Midbrain (tissue), 1 donor: ENCODE measurements around the gene DARS2.
A peak's percentile ranks its signal among the peaks of the same experiment; 100 is the strongest.
"Not testable (repeated sequence)": the region's sequence is repeated elsewhere in the genome, so short reads cannot be mapped to it uniquely, and the experiment has no call there.

Source experiments
- DNase-seq: peaks from one replicate; lab custom pipeline; 2025; lab: John Stamatoyannopoulos, UW

Gene DARS2, protein sequence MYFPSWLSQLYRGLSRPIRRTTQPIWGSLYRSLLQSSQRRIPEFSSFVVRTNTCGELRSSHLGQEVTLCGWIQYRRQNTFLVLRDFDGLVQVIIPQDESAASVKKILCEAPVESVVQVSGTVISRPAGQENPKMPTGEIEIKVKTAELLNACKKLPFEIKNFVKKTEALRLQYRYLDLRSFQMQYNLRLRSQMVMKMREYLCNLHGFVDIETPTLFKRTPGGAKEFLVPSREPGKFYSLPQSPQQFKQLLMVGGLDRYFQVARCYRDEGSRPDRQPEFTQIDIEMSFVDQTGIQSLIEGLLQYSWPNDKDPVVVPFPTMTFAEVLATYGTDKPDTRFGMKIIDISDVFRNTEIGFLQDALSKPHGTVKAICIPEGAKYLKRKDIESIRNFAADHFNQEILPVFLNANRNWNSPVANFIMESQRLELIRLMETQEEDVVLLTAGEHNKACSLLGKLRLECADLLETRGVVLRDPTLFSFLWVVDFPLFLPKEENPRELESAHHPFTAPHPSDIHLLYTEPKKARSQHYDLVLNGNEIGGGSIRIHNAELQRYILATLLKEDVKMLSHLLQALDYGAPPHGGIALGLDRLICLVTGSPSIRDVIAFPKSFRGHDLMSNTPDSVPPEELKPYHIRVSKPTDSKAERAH

DNA sequence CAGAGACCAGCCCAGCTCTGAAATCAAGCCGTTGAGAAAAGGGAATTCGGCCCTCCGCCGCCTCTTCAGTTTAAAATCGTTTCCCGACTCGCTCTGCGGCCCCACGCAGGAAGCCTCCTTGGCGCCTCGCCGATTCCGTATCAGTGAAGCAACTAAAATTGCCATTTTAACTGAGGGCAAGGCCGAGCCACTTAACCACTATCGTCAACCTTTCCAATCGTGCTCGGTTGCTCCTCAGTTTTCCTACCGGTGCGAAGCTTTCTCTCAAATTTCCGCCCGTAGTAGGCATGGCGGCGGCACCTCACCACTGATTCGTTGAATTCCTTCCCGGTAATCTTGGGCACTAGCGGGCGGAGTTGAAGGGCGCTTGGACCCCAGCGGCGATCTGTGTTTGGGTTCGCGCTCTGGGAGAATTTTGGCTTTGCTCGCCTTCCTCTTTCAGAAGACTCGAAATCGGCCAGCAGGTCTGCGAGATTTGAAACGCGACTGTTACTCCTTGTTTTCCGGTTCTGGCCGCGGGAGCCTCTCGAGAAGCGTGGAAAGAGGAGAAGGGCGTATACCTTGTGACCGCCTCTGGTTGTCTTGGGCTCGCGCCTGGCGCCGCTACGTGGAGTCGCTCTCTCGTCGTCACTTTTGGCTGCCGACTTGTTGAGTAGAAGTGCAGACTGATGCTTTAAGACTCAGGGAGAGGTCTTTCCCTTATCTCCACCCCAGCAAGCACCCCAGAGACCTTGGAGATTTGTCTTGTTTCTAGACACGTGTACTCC, at the start of gene DARS2, which contains the start of gene CENPL:
TSS of gene DARS2 (plus strand) at position 359 of the 767 bp plus-strand sequence. CDS start 557 bp downstream, outside the sequence.
TSS of gene CENPL (minus strand) at position 569 of the 767 bp plus-strand sequence. CDS start 13,584 bp downstream, outside the sequence.
- peak; percentile 98 for DNase-seq

DNA sequence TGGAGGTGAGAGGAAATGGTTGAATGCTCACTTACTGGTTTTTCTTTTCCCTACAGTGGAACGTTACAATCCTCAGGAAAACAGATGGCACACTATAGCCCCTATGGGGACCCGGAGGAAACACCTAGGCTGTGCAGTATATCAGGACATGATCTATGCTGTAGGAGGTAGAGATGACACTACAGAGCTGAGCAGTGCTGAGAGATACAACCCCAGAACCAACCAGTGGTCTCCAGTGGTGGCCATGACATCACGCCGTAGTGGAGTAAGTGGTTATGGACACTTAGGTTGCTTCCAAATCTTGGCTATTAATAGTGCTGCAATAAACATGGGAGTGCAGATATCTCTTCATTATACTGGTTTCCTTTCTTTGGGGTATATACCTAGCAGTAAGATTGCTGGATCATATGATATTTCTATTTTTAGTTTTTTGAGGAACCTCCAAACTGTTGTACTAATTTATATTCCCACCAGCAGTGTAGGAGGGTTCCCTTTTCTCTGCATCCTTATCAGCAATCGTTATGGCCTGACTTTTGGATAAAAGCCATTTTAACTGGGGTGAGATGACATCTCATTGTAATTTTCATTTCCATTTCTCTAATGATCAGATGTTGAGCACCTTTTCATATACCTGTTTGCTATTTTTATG, 48.8 kb upstream of the DARS2 start:
- DNase-seq = no peak

DNA sequence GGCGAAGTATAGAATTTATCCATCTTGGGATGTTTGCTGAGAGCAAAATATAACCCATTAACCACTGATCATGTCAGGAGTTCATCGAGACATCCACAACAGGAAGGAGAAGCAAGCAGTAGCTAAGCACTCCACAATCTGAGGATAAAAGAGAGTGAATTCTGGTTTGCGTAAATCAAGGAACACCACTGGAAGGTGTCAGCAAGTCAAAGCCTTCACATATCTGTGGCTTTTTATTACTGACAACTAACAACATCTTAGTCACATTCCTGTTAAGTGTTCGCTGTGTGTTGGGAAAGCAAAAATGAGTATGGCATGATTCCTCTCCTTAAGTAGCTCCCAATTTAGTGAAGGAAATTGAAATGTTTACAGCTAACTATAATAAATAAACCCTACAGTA, 44.5 kb upstream of the DARS2 start:
- no peak for DNase-seq

DNA sequence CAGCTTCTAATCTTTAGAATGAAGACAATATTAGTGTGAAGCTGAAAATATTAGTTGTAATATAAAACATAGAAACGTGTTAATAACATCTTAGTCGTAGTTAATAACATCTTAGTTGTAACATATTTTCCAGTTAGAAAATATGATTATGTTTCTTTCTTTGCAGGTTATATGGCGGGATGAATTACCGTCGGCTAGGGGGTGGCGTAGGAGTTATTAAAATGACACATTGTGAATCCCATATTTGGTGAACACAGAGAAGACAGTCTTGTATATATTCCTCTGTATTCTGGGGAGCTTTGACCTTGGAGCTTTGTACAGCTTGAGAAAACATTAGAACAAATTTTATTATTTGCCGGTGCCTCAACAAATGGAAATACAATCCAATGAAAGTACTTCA, 39.5 kb upstream of the DARS2 start:
- no peak for DNase-seq

DNA sequence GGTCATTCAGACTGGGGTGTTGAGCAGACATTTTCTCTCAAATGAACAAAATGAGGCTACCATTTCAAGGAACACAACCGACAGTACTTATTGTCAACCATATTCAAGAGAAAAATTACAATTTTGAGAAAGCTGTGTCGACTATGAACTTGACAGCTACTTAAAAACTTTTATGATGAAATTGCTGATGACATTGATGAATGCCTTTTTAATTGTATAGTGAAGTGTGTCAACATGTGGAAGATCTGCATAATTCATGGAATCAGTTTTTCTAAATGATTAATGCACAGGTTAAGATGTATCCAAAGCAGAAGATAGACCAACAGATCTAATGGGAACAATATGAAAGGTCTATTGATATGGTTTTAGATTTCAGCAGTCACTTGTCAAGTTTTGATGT, 34.6 kb upstream of the DARS2 start:
- no peak for DNase-seq

DNA sequence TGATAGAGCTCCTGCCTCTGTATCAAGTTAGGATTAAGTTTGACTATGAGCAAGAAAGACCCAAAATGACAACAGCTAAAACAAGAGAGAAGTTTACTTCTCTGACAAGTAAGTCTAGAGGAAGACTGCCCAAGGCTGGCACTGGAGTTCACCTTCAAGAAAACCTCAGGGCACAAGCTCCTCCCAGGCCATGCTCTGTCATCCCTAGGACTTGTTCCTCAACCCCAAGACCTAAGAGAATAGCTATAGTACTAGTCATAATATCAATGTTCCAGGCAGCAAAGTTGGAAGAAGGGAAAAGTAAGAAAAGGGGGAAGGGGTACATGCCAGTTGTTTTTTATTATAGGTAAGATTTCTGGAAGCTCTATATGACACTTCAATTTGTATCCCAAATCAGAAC, 26.4 kb upstream of the DARS2 start:
- DNase-seq = no peak

DNA sequence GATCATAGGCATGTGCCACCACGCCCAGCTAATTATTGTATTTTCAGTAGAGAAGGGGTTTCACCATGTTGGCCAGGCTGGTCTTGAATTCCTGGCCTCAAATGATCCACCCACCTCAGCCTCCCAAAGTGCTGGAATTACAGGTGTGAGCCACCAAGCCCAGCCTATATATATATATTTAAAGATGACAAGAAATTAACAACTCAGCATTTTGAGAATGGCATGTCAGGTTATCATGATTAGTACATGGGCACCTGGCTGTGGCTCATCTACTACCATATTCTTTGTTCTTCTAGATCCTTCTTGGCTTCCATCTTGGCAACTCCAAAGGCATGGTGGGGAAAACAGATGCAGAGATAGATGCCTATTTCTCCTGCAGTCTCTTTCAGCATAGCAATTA, 24.5 kb upstream of the DARS2 start:
- DNase-seq = not testable (repeated sequence)

DNA sequence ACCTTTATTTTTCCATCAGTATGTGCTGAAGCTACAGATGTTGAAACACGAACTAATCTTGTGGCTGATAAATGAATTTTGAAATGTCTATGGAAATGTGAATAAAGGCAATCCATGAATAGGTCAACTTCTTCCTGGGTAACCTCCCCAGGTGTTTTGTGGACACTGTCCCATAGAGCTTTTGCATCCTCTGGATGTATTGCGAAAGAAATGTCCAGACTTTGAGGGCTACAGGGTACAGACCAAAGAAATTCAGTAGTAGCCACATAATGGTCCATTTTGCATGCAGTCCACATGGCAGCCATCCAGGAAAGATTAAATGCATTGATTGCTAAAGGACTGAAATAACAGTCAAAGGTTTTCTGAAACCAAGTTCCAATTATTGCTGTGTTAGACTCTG, 21.5 kb upstream of the DARS2 start:
- no peak for DNase-seq

DNA sequence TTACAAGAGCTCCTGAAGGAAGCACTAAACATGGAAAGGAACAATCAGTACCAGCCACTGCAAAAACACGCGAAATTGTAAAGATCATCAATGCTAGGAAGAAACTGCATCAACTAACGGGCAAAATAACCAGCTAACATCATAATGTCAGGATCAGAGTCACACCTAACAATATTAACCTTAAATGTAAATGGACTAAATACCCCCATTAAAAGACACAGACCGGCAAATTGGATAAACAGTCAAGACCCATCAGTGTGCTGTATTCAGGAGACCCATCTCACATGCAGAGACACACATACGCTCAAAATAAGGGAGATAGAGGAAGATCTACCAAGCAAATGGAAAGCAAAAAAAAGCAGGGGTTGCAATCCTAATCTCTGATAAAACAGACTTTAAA, 10.8 kb upstream of the DARS2 start:
- DNase-seq = not testable (repeated sequence)

DNA sequence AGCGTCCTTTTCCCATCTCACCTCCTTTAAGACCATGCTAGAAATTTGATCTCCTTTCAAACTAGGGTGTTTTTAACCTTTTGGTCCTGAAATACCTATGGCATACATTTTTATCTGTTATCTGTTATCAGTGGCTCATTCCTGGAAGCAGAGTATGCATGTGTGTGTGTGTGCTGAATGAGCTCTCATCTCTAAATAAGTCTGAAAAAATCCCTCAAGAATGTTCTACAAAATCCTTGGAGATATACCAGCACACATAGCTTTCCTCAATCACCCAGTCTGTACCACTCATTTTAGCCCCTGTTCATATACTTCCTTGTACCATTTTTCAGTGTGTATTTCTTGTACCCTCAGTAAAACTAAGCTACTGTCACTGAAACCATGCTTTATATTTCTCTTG, 6.0 kb upstream of the DARS2 start:
- no peak for DNase-seq

DNA sequence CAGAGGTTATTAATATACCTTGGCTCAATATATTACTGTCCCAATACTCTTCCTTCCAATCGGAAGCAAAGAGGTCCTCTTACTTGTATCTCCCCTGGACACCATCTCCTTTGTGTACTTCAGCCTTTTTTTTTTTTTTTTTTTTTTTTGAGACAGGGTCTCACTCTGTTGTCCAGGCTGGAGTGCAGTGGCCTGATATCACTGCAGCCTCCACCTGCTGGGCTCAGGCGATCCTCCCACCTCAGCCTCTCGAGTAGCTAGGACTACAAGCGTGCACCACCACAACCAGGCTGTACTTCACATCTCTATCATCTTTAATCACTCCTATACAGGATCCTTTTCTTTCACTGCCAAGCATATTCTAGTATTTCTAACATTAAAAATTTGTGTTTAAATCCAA, 2.8 kb upstream of the DARS2 start:
- no peak for DNase-seq

DNA sequence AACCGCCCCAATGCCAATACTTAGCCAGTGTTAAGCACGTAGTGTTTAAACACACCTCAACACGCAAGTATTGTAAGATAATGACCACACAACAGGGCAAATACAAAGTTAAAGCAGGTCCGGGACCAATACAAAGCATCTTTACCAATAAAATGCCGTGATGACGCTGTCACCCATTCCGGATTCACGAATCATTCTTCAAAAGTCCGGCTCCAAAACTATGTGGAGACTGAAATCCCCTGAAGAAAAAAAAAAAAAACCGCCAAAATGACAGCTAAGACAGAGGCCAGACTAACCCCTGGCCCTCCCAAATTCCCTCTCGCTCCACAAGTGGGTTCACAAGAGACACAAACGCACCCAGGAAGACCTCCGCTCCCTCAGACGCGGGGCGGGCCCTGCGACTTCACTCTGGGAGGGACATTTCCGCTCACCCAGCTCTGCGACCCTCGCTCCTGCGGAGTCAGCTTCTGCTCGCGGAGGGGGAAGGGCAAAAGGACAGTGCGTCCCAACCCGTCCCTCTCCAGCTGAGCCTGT, 625 bp upstream of the DARS2 start:
- no peak for DNase-seq

DNA sequence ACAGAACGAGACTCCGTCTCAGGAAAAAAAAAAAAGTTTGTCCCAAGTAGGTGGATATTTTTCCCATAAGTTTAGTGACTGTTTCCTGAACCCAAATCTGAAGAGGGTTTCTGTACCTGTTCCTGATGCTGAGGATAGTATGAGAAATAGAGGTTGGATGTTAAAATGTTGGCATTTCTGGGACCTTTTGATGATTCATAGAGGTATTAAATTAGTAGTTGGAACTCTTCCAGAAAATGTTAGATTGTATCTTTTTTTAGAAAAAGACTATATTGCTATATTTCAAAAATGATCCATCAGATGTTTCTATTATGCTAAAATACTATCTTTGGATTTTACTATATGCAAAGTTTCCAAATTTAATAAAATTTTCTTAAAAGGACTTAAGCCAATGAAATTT, 3.1 kb downstream of the DARS2 start:
- DNase-seq = no peak

DNA sequence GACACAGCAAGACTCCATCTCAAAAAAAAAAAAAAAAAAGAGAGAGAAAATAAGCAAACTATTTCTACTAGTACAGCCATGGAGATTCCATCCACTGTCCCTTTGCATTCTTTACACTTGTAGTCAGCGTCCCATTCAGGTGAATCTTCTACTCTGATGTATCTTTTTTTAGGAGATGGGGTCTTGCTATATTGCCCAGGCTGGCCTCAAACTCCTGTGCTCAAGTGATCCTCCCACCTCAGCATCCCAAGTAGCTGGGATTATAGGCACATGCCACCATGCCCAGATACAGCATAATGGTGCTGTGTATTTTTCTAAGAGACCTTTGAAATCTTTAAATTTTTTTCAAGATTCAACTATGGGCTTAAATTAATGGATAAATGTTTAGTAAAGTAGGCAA, 8.3 kb downstream of the DARS2 start:
- no peak for DNase-seq

DNA sequence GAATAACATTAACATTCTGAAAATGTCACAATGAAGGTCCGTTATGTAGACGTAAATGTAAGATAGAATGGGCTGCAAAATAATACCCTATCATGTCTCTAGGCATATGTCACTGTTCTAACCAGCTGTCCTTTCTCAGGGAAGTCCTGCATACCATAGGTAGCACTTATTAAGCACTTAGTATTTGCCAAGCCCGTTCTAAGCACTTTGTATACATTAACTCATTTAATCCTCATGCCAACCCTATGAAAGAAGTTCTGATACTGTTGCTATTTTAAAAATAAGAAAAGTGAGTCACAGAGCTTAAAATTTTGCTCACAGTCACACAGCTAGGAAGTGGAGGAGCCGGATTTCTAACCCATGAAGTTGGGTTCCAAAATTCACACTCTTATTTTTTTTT, 27.6 kb downstream of the DARS2 start:
- no peak for DNase-seq

DNA sequence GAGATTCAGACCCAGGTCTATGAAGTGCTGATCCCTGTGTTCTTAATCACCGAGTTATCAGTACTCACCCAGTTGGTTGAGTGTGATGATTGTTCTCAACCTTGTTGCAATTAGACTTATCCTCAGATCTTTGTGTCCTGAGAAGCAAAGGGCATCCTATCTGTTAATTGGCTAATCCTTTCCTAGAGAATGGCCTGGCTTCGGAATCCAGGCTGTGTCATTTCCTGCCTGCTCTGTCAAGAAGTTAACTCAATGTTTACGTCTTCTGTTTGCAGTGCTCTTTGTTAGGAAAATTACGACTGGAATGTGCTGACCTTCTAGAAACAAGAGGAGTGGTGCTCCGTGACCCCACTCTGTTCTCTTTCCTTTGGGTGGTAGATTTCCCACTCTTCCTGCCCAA, 28.6 kb downstream of the DARS2 start:
- DNase-seq = no peak

DNA sequence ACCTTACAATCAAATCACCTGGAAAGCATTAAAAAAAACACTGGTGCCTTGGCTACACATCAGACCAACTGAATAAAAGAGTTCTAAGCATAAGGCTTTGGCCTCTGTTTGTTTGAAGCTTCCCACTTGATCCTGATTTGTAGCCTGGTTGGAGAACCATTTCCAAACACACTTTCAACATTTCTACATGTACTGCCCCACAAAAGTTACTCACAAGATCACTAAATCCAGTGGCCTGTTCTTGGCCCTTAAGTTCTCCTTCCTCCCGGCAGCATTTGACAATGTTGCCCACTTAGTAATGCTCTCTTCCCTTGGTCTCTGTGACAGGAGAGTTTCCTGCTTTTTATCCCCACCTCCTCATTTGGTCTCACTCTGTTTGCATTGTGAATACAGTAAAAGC, 31.5 kb downstream of the DARS2 start:
- DNase-seq = no peak

DNA sequence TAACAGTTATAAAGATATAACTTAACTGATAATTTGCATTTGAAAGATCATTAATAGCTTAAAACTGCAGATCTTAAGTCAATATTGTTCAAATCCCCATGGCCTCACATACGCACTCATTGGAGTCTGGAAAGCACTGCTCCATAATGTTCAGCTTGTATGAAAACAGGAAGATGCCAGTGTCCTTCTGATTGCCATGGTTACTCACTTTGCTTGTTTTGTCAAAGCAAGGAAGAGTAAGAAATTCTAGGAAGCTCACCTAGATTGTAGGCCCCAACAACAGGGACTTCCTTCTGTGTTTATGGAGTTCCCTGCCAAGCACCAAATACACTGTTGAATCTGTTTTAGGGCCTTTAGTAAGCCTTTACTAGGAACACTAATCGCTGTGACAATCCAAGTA, 32.4 kb downstream of the DARS2 start:
- DNase-seq = no peak

DNA sequence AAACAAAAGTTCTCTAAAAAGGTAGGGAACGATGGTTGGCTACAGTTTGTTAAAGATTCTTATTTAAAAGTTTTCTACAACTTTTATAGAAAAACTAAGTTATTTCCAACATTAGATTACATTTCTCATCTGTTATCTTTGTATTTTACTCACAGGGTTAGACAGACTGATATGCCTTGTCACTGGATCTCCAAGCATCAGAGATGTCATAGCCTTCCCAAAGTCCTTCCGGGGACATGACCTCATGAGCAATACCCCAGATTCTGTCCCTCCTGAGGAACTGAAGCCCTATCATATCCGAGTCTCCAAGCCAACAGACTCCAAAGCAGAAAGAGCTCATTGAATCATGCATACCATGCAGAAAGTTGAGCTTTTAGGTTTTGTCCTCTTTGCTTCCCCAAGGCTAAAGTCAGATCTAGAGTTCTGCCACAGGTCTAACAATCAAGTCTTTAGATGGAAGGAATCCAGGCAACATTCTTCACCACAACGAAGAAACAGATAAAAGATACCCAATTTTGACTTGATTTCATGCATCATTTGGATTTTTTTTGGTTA, 33.0 kb downstream of the DARS2 start:
- no peak for DNase-seq

DNA sequence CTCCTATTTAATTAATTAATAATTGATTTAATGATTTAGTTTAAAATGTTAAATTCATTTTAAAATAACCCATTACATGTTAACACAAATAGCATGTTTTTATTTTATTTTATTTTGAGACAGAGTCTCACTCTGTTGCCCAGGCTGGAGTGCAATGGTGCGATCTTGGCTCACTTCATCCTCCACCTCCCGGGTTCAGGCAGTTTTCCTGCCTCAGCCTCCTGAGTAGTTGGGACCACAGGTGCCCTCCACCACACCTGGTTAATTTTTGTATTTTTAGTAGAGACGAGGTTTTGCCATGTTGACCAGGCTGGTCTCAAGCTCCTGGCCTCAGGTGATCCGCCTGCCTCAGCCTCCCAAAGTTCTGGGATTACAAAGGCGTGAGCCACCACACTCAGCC, 35.1 kb downstream of the DARS2 start:
- not testable (repeated sequence) for DNase-seq

DNA sequence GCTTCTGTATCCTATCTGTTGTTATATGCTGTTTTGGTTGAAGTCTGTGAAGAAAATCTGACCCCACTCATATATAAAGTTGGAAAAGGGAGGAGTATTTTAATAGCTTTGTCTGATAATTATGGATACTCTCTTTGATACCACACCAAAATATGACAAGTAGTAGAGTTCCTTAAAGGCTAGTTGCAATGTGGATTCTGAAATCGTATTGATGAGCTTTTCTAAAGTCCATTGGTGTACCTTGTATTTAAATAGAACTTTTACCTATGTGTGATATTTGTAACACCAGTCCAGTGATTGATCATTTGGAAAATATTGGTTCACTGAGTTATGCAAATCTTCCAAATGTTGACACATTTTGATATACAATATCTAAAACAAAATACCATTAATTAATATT, 35.6 kb downstream of the DARS2 start:
- no peak for DNase-seq

DNA sequence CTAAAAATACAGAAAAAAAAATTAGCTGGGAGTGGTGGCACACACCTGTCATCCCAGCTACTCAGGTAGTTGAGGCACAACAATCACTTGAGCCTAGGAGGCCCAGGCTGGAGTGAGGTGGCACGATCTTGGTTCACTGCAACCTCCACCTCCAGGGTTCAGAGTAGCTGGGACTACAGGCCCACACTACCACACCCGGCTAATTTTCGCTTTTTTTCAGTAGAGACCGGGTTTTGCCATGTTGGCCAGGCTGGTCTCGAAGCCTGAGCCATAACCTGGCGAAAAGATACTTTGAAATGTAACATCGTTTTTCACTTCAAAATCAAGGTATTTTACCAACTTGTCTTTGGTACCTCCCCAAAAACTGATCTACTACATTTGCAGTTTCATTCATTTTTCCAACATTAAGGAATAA, 37.3 kb downstream of the DARS2 start:
- no peak for DNase-seq
